HG02840 (cell line): ENCODE measurements around the gene CACNA1B.

ENCODE experiments used
- ATAC-seq: cut with Tn5 transposase; IDR thresholded peaks from one replicate; pipeline ENCODE4 v1.9.1; 2021; ENCODE audit warnings: mild to moderate bottlenecking, moderate library complexity, moderate number of reproducible peaks; ENCODE audit not compliant: unreplicated experiment, low FRiP score

Gene CACNA1B

DNA sequence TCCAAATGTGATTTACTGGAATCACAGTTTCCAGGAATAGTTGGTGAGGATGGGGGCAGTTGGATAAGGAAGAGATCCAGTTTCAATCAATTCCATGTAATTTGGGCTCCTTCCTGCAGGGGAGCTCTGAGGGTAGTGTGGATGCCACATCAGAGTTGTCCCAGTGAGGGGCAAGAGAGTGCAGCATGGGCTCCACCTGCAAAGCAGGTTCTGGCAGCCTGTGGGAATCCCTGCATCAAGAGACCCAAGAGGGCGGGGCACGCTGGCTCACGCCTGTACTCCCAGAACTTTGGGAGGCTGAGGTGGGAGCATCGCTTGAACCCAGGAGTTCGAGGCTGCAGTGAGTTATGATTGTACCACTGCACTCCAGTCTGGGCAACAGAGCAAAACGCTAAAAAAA, 188.5 kb downstream of the CACNA1B start:
- no peak for ATAC-seq

DNA sequence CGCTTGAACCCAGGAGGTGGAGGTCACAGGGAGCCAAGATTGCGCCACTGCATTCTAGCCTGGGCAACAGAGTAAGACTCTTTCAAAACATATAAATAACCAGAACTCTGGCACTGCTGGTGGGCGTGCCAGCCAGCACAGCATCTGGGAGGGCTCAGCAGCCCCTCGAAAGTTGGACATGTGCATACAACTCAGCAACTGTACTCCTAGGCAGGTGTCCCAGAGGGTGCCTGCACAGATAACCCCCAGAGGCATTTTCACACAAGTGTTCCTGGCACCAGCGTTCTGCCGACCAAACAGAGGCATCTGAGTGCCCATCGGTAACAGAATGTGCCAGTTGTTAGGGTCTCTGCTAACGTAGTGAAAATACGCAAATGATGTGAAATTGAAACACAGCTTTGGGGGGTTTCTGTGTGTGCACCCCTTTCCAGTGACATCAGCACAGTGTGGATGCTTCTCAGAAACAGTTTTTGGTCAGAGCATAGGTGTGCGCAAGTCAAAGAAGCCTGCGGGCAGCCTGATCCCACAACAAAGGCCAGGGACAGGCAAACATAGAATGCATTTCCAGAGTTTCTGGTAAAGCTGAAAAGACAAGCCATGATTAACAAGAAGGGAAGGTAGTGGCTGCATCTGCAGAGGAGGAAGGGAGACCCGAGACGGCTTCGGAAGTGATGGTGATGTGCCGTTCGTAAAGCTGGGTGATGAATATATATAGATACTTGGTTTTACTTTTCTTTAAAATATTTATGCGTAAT, 190.2 kb downstream of the CACNA1B start:
- ATAC-seq, result no peak

DNA sequence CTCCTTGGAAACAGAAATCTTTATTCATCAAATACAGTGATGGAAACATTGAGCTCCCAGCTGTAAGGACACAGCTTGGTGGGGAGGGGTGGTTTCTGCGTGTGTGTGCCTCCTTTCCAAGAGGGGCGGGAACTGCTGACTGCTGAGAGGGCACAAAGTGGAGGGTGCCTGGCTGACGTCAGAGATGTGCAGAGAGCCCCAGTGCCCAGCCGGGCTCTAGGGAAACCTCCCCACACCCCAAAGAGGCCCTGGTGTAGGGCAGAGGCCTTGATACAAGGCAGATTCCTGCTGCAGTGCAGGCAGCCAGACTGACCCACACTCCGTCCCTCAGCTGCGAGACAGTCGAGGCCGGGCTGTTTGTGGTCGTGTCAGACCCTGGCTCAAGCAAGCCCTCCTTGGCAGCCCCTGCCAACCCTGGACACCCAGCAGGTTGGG, 191.0 kb downstream of the CACNA1B start:
- no peak for ATAC-seq

DNA sequence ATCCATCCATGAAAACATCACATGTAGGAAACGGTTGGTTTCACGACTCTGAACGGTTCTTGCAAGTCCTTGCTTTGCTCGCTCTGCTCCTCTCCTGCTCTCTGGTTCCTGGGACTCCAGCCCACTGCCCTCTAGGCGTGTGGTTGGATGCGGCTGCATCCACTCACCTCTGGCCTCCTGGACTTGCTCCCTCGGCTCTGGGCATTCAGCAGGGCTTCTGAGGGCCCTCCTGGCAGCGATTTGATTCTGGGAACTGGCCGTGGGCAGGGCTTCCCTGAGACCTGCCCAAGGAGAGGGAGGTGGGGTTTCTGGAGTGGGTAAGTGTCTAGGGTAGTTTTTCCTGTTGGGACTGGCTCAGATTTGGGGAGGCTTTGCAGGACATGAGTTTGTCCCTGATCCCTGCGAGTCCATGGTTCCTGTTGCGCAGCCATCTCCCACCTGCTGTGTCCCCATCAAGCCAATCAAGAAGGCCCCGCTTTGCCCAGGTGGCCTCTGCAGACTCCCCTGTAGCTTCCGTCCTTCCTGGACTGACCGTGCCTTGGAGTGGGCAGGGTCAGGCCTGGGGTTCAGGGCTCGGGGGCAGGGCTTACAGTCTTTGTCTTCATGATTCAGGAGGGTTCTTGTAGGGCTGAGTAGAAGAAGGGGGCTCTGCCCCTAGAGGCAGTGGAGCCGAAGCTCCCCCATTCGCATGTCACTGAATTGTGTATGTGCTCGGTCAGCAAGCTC, 192.3 kb downstream of the CACNA1B start:
- ATAC-seq, result no peak

DNA sequence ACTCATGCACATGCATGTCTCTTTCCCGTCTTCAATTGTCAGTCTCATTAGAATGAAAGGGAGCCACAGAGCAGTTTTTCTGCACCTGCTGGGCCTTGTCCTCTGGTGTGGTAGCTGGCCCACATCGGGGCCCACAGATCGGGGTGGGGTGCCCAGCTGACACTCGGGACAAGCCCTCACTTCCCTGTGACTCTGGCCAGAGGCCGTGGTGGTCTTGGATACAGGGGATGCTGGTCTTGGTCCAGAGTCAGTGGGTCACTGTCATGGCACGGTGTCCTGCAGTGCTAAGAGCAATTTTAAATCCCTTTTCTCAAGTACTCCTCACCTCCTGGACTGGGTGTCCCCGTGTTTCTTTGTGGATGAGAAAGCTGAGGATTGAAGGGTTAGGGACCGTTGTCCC, 193.2 kb downstream of the CACNA1B start:
- no peak for ATAC-seq

DNA sequence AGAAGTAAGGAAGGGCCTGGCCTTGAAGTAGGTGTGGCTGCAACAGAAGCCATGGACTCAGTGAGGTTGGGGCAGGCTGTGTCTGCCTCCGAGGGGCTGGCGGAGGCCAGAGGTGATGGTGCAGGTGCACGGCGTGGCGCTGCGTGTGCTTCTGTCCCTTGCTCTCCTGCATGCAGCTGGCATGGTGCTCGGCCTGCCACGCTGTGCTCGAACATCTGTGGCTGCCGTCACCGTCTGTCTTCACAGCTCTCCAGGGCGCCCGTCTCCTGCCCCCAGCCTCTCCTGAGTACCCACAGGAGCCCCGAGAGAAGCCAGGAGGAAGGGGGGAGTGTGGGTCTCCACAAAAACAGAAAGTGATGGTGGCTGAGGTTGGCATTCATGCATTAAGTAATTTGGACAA, 193.7 kb downstream of the CACNA1B start:
- no peak for ATAC-seq

DNA sequence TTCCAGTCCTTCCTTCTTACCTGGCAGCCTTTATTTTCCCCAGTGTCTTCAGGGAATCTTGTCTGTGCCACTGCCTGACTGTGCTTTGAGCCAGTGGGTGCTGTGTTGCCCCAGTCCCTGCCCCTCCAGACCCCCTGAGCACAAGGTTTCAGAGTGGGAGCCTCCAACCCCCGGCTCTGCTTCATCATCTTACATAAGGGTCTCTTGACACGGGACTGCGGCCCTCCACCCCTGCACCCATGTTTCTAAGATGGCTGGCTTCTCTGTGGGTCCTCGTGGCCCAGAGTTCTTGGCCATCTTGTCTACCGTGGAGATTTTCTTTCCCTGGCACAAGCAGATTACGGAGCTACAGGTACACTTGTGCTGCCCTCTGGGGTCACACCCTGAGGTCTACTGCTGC, 194.1 kb downstream of the CACNA1B start:
- no peak for ATAC-seq

DNA sequence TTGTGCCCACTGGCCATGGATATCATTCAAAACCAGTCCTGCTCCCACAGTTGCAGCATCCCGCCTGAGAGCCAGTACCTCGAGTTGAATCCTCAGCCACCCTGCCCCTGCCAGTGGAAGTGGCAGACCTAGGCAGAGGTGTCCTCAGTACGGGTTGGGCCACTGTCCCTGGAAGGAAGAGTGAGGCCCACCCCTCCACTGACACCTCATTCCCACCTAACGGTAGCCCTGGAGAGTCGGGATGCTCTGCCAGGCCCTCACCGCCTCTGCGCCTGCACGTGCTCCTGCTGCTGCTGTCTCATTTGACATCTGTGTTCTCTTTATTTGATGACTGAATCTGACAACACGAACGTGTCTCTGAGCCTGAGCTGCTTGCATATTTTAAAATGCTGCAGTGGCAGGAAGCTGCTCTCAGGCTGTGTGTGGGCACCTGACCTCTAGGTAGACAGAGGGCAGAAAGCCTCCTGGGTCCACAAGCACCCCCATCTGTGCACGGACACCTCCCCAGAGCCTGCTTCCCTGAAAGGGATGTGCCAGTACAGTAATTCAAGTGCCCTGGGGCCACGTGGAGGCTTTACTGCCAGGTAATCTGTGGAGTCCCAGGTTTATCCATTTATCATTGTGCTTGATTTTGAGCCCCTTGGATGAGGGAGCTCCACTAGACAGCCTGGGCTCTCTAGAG, 194.7 kb downstream of the CACNA1B start:
- no peak for ATAC-seq

DNA sequence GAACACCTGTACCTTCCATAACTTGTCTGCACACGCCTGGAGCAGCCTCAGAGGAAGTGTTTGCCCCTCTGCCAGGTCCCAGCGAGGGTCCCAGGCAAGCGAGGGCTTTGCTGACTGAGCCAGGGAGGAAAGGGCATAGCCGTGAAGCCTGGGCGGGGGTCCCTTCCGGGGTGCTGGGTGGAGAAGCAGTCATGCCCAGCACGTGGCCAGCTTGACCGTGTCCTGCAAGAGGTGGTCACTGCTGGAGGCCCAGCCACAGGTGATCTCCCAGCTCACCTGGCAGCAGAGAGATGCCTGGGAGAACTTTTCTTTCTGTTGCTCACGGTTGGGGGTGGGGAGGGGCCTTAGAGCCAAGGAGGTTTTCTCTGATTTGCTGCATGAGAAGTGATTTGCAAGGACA, 195.3 kb downstream of the CACNA1B start:
- ATAC-seq, result no peak

DNA sequence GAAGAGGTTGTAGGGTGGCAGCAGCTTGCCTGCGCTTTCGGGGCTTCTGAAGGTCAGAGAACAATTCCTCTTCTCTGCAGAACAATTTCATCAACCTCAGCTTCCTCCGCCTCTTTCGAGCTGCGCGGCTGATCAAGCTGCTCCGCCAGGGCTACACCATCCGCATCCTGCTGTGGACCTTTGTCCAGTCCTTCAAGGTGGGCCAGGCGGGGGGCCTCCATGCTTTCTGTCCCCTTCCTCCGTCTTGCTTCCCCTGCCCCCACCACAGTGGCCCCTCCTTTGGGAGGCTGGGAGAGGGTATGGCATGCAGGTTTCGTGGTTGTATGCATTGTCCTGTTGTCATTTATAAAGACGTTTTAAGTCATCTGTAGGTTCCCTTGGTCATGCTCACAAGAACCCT, 195.8 kb downstream of the CACNA1B start:
- ATAC-seq, result no peak

DNA sequence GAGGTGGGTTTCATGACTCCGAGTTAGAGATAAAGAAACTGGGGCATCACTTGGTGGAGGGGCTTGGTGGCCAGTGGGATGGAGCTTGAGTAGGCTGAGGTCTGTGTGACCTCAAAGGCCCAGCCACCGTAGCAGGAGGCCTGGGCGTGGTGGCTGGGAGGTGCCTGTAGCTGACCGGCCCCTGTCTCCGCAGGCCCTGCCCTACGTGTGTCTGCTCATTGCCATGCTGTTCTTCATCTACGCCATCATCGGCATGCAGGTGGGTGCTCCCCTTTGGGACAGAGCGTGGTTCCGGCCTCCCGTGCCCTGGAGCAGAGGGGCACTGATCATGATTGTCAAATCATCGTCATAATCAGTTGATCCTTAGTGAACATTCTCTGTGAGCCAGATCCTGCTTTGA, 196.2 kb downstream of the CACNA1B start:
- no peak for ATAC-seq

DNA sequence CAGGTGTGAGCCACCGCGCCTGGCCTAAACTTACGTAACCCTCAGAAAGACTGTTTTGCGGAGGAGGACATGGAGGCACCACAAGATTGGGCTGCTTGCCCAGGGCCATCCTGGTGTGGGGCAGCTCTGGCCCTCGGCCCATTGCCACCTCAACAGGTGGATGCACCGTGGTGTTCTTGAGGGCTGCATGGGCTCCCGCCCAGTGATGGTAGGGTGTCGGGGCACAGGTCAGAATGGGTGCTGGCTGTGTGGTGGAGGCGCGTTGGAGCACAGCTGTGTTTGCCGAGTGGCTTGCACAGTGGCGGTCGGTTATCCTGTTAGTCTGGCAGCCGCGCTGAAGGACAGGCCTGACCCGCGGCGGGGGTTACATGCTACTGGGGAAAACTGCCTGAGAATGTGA, 196.9 kb downstream of the CACNA1B start:
- ATAC-seq, result no peak

DNA sequence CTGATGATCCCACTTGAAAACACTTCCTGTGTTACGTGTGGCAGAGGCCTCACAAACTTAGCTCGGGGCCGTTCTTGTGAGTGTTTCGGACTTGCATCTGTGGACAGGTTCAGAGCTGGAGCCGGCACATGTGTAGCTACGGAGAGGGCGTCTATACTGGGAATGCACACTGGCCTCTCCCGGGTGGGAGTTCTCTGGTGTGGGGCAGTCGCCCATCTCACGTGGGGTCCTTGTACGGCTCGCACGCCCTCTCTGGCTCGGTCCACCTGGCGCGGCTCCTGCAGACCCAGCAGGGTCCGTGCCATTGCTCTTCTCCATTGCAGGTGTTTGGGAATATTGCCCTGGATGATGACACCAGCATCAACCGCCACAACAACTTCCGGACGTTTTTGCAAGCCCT, 197.9 kb downstream of the CACNA1B start:
- no peak for ATAC-seq

DNA sequence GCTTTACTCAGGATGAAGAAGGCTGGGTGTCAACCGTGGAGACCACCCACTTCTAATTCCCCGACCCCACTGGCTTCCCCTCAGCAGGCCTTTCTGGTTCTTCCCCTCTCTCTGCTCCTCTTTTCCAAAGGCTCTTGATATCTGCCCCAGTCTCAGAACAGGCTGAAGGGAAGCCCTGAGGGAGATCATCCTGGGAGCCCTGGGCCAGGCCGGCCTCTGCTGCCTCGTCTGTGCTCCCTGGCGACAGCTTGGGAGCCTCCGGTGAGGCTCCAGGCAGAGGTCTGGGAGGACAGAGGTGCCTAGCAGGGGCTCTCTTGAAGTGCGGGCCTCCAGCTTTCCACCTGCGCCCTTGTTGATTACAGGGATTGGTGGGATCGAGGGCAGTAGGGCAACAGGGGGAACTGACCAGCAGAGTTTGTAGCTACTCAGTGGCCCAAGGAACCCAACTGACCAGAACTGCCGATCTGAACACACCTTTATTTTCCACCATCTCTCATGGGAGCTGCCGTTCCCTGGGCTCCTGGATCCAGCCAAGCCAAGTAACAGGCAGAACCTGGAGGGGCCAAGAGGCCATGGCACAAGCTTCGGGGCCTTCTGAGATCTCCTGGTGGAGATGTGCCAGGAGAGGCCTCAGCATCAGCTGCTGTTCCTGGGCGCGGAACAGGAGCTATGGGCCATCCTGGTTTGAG, 198.5 kb downstream of the CACNA1B start:
- ATAC-seq, result no peak

DNA sequence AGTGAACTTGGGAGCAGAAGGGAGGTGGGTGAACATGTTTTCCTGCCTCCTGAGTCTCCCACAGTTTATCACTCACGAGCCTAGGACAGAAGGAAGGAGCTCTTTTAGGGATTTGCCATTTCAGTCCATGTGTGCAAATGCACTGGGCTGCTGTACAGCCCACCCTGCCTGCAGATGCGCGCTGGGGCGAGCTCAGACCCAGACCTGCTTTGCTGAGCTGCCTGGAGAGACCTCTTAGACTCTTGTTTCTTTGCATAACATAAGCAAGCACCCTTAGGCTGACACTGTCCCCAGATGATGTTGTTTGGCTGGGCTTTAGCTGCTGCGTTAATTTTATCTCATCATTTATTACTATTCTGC, 199.0 kb downstream of the CACNA1B start:
- ATAC-seq, result no peak

DNA sequence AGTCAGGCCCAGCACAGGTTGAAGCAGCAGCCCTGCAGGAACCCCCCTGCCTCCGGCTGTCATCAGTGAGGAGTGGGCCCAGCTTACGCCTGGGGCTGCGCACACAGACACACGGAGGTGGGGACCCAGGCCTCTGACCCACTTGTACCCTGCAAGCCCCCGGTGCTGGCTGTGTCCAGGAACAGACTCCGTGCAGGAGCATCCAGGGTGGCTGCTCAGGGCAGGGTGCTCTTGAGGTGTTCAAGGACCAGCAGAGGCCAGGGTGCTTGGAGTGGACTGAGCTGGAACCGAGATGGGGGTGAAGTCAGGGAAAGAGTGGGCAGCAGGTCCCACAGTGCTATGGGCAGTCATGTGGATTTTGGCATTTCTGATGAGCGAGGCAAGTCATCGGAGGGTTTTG, 199.5 kb downstream of the CACNA1B start:
- ATAC-seq, result no peak

DNA sequence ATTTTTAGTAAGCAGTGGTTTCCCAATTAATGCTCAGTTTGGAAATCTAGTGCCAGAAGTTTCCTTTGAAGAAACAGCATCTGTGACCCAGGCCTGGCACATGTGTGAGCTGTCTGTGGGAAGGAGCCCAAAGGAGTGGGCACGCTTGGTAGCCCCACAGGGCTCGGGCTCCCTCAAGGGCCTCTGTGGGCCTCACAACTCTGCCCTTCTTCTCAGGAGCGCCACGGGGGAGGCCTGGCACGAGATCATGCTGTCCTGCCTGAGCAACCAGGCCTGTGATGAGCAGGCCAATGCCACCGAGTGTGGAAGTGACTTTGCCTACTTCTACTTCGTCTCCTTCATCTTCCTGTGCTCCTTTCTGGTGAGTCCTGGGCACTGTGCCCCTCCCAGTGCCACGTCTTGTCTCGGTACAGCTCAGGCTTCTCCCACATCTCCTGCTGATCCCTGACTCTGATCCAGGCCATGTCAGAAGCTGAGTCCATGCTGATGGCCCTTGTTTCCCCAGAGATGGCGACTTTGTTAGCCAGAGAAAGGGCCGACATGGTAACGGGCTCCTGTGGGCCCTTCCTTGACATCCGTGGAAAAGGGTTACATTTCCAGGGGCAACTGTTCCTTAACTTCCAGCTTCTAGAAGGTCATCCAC, 200.4 kb downstream of the CACNA1B start:
- no peak for ATAC-seq

DNA sequence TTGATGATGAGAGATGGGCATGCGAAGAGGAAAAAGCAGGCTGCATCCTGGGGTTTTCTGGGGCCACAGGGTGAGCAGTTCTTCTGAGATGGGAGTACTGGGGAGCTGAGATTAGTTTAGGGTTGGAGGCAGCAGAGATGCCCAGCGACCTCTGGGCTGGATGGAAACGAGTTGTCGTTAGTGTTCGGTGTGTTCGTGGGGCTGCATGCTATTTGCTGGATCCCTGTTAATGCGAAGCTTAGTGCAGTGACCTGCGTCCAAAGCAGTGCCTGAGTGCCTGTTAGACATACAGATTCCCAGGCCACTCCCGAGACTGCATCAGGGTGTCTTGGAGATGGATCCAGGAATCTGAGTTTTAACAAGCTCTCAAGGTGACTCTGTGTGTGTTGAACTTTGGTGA, 201.3 kb downstream of the CACNA1B start:
- no peak for ATAC-seq

DNA sequence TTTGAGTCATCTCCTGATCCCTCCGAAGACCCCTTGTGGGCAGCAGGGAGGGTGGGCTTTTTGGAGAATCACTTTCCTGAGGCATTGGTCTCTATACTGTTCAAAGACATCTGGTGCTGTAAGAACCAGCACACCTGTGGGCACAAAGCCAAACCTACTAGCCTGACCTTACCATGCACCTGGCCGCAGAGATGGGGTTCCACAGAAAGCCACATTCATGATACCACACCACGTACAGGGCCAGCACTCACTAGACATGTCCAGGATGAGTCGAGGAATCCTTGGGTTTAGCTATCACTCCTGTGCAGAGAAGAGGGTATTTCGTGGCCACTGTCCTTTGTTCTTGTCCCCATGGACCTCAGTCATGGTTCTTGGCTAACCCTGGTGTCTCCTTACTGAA, 203.4 kb downstream of the CACNA1B start:
- no peak for ATAC-seq

DNA sequence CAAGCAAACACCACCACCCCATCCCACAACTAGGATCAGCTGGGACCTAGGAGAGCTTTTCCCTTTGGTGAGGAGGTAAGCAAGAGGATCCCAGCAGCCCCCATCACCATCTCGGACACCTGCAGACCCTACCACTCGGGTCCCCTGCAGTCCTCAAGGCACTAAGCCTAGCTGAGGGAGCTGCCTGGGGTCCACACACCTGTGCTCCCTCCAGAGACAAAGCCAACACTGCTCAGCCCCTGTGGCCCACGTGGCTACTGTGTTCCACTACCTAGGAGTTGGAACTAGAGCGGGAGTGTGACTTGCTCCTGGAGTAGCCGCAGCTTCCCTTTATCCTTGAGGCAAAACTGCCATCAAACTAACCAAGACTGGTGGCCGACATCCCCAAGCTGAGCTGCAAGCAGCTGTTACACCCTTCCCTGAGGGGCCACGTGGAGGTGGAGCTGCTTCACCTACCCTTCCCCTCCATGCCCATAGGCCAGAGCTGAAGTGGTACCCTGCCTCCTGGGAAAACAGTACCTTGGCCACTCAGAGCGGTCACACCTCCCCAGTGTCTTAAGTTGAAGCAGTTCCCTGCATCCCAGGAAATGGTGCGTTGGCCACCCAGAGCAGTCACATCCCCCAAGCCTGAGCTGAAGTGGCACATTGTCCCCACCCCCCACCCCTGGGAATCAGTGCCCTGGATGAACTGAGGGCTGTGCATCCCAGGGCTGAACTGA, 205.5 kb downstream of the CACNA1B start:
- ATAC-seq, result no peak
